IMR-90 (cell line): ENCODE measurements around the gene ACY1. TPM values are rescaled to one million over a fixed set of nuclear protein-coding genes. Genes with fewer than 3 reads are reported as not detected.

ENCODE experiments used
- ATAC-seq: fragments of 200-7000 bp; cut with Tn5 transposase; 2 replicates; pipeline ENCODE4 v1.9.1; 2020; ENCODE audit warnings: low read depth, mild to moderate bottlenecking, moderate library complexity
- BruUV-seq: library from RNA; stranded (reverse); fragments of 400-500 nt; replicated peaks from 2 replicates; lab custom pipeline; 2021; lab: Mats Ljungman, UMichigan
- CTCF ChIA-PET: fragments of 300-600 bp; formaldehyde crosslinking; extraction: SDS; loops from one replicate; lab custom pipeline; 2021; ENCODE audit warnings: antibody characterized with exemption; lab: Yijun Ruan, JAX
- POLR2A ChIA-PET: fragments of 300-600 bp; sonication (Branson Sonifier 250); formaldehyde crosslinking; loops from one replicate; lab custom pipeline; 2022; ENCODE audit warnings: antibody characterized with exemption; ENCODE audit not compliant: unreplicated experiment; lab: Charles Lee
- DNase-seq: peaks from one replicate; pipeline ENCODE4 v3.0.0; 2013
- H2AFZ ChIP-seq: replicated peaks from 2 replicates; pipeline ENCODE3; 2013; ENCODE audit warnings: low read length, mild to moderate bottlenecking; ENCODE audit not compliant: poor library complexity
- H2AK5ac ChIP-seq: 2 replicates; pipeline ENCODE4 v1.6.1; 2013; ENCODE audit warnings: low read depth, low read length, inconsistent platforms
- H2AK9ac ChIP-seq: replicated peaks from 2 replicates; pipeline ENCODE3; 2013; ENCODE audit warnings: mild to moderate bottlenecking, low read depth, low read length, moderate library complexity; ENCODE audit not compliant: poor library complexity
- H2BK120ac ChIP-seq: 2 replicates; pipeline ENCODE4 v1.6.1; 2013; ENCODE audit warnings: low read depth, low read length, inconsistent platforms
- H2BK15ac ChIP-seq: 3 replicates; pipeline ENCODE4 v1.6.1; 2013; ENCODE audit warnings: low read depth, low read length, inconsistent platforms
- H2BK20ac ChIP-seq: 2 replicates; pipeline ENCODE4 v1.6.1; 2013; ENCODE audit warnings: low read depth, mild to moderate bottlenecking, inconsistent platforms, low read length, moderate library complexity
- H2BK5ac ChIP-seq: 2 replicates; pipeline ENCODE4 v1.6.1; 2013; ENCODE audit warnings: mild to moderate bottlenecking, low read depth, low read length, inconsistent platforms; ENCODE audit not compliant: poor library complexity, severe bottlenecking
- H3K14ac ChIP-seq: replicated peaks from 2 replicates; pipeline ENCODE4 v1.6.1; 2013; ENCODE audit warnings: low read depth, low read length, inconsistent platforms
- H3K18ac ChIP-seq: 2 replicates; pipeline ENCODE4 v1.6.1; 2013; ENCODE audit warnings: low read depth, low read length, control low read depth
- H3K23ac ChIP-seq: 2 replicates; pipeline ENCODE4 v1.6.1; 2013; ENCODE audit warnings: low read depth, low read length, inconsistent platforms
- H3K27ac ChIP-seq: 2 replicates; pipeline ENCODE4 v1.5.1; 2013; ENCODE audit warnings: mild to moderate bottlenecking, control low read depth, low read length; ENCODE audit not compliant: insufficient read depth
- H3K27me3 ChIP-seq: 2 replicates; pipeline ENCODE4 v1.6.1; 2013; ENCODE audit warnings: low read length; ENCODE audit not compliant: control insufficient read depth, insufficient read depth
- H3K36me3 ChIP-seq: 2 replicates; pipeline ENCODE4 v1.6.1; 2013; ENCODE audit warnings: low read length, mixed read lengths; ENCODE audit not compliant: control insufficient read depth, insufficient read depth
- H3K4ac ChIP-seq: 2 replicates; pipeline ENCODE4 v1.6.1; 2013; ENCODE audit warnings: low read depth, low read length, inconsistent platforms
- H3K4me1 ChIP-seq: 2 replicates; pipeline ENCODE4 v1.6.1; 2013; ENCODE audit warnings: low read length, mixed read lengths; ENCODE audit not compliant: control insufficient read depth, insufficient read depth
- H3K4me2 ChIP-seq: 2 replicates; pipeline ENCODE4 v1.6.1; 2013; ENCODE audit warnings: low read depth, mild to moderate bottlenecking, control low read depth, low read length, moderate library complexity
- H3K4me3 ChIP-seq: 2 replicates; pipeline ENCODE4 v1.5.1; 2013; ENCODE audit warnings: low read depth, mild to moderate bottlenecking, control low read depth, low read length, moderate library complexity; ENCODE audit not compliant: insufficient read depth
- H3K56ac ChIP-seq: 2 replicates; pipeline ENCODE4 v1.6.1; 2013; ENCODE audit warnings: low read length, inconsistent platforms; ENCODE audit not compliant: insufficient read depth; ENCODE audit errors: extremely low read depth
- H3K79me1 ChIP-seq, 2 experiments: 2 replicates each; pipeline ENCODE4 v1.6.1; 2013; ENCODE audit warnings: low read length in 2 of 2, inconsistent platforms in 1 of 2, low read depth in 1 of 2
- H3K9ac ChIP-seq: 2 replicates; pipeline ENCODE4 v1.6.1; 2013; ENCODE audit warnings: low read depth, low read length, control low read depth
- H3K9me1 ChIP-seq: 2 replicates; pipeline ENCODE4 v1.6.1; 2013; ENCODE audit warnings: low read length, inconsistent platforms; ENCODE audit not compliant: insufficient read depth
- H3K9me3 ChIP-seq: 2 replicates; pipeline ENCODE4 v1.6.1; 2013; ENCODE audit warnings: low read length; ENCODE audit not compliant: control insufficient read depth, insufficient read depth
- H4K20me1 ChIP-seq: 2 replicates; pipeline ENCODE4 v1.6.1; 2013; ENCODE audit warnings: low read length, inconsistent platforms; ENCODE audit not compliant: insufficient read depth
- H4K5ac ChIP-seq: 2 replicates; pipeline ENCODE4 v1.6.1; 2013; ENCODE audit warnings: mild to moderate bottlenecking, low read depth, low read length, control low read depth
- H4K8ac ChIP-seq, 2 experiments: 2 replicates each; pipeline ENCODE4 v1.6.1; 2013; ENCODE audit warnings: low read depth in 2 of 2, low read length in 2 of 2, control low read depth in 1 of 2, inconsistent platforms in 1 of 2
- H4K91ac ChIP-seq: 2 replicates; pipeline ENCODE4 v1.6.1; 2013; ENCODE audit warnings: low read depth, low read length, inconsistent platforms; ENCODE audit not compliant: insufficient read depth
- CEBPB ChIP-seq: IDR thresholded peaks from 2 replicates; pipeline ENCODE4 v1.6.1; 2012; ENCODE audit warnings: low read depth, low read length, improper control_type of control experiment
- CHD1 ChIP-seq: IDR thresholded peaks from 2 replicates; pipeline ENCODE4 v1.6.1; 2012; ENCODE audit warnings: low read depth, low read length, improper control_type of control experiment
- MAFK ChIP-seq: IDR thresholded peaks from 2 replicates; pipeline ENCODE4 v1.6.1; 2012; ENCODE audit warnings: low read depth, low read length, improper control_type of control experiment
- MAZ ChIP-seq: IDR thresholded peaks from 2 replicates; pipeline ENCODE4 v1.6.1; 2012; ENCODE audit warnings: low read depth, mild to moderate bottlenecking, low read length, improper control_type of control experiment, moderate library complexity, borderline replicate concordance
- NFE2L2 ChIP-seq: fragments of 150-350 bp; IDR thresholded peaks from 2 replicates; pipeline ENCODE4 v1.6.1; 2016; ENCODE audit warnings: low read depth, mild to moderate bottlenecking, low read length
- POLR2A ChIP-seq: IDR thresholded peaks from 2 replicates; pipeline ENCODE4 v1.6.1; 2012; ENCODE audit warnings: mild to moderate bottlenecking, low read depth, low read length
- RAD21 ChIP-seq: IDR thresholded peaks from 2 replicates; pipeline ENCODE4 v1.6.1; 2012; ENCODE audit warnings: low read length, improper control_type of control experiment
- RFX5 ChIP-seq: IDR thresholded peaks from 2 replicates; pipeline ENCODE4 v1.8.0; 2012; ENCODE audit warnings: low read depth, mild to moderate bottlenecking, low read length, moderate library complexity
- SMC3 ChIP-seq: fragments of 150-350 bp; IDR thresholded peaks from 2 replicates; pipeline ENCODE4 v1.6.1; 2016; ENCODE audit warnings: low read depth, mild to moderate bottlenecking, antibody characterized with exemption, low read length, moderate library complexity
- WGBS, 2 experiments: methylation state at CpG; one replicate each; pipeline versions ENCODE4 v1.1.5 to v1.1.7; 2013; ENCODE audit warnings: missing lambda C conversion rate in 2 of 2; ENCODE audit not compliant: insufficient read length in 1 of 2; ENCODE audit errors: extremely low coverage in 2 of 2; 5-methylcytosine and 5-hydroxymethylcytosine counted together
- dilution Hi-C: fragments of 300-500 bp; cut with HindIII; formaldehyde crosslinking; loops from one replicate; pipeline ENCODE4 v1.14.3; 2018; ENCODE audit warnings: low sequenced_read_pairs; ENCODE audit not compliant: unreplicated experiment
- in situ Hi-C: fragments of 300-500 bp; cut with MboI; formaldehyde crosslinking; loops from 3 replicates; pipeline ENCODE4 v1.14.3; 2019; ENCODE audit warnings: low sequenced_read_pairs, inconsistent platforms, mixed read lengths
- intact Hi-C: fragments of 100-400 bp; cut with micrococcal nuclease; formaldehyde crosslinking; loops from 2 replicates; pipeline ENCODE4 v1.10.0; 2022
- polyA plus RNA-seq, 3 experiments: library from polyadenylated mRNA; depleted of rRNA; stranded (reverse); fragments of >200 nt; gene quantifications; 2 replicates each; pipeline ENCODE4 v1.2.3, GENCODE V29; 2012; ENCODE audit warnings: low replicate concordance in 1 of 3
- total RNA-seq: library from RNA; depleted of rRNA; stranded (reverse); fragments of >200 nt; gene quantifications from 2 replicates; pipeline ENCODE4 v1.2.3, GENCODE V29; 2012
- TF ChIP-seq, protein P1 (sequence below): conservative IDR thresholded peaks from 2 replicates; pipeline ENCODE4 v1.5.1; 2012; ENCODE audit warnings: mild to moderate bottlenecking, low read depth, low read length, improper control_type of control experiment
- TF ChIP-seq, protein P2 (sequence below): fragments of 150-350 bp; IDR thresholded peaks from 2 replicates; pipeline ENCODE4 v1.6.1; 2016; ENCODE audit warnings: low read depth, mild to moderate bottlenecking, low read length, moderate library complexity, borderline replicate concordance
- TF ChIP-seq, protein P3 (sequence below): fragments of 150-350 bp; IDR thresholded peaks from 2 replicates; pipeline ENCODE4 v1.6.1; 2017; ENCODE audit warnings: mild to moderate bottlenecking, antibody characterized with exemption, low read length, low read depth

Gene ACY1
- total and polyA plus RNA-seq, 2 of the 4 experiments (the other 2 are of a cell fraction) = 22.0 to 47.1 TPM

DNA sequence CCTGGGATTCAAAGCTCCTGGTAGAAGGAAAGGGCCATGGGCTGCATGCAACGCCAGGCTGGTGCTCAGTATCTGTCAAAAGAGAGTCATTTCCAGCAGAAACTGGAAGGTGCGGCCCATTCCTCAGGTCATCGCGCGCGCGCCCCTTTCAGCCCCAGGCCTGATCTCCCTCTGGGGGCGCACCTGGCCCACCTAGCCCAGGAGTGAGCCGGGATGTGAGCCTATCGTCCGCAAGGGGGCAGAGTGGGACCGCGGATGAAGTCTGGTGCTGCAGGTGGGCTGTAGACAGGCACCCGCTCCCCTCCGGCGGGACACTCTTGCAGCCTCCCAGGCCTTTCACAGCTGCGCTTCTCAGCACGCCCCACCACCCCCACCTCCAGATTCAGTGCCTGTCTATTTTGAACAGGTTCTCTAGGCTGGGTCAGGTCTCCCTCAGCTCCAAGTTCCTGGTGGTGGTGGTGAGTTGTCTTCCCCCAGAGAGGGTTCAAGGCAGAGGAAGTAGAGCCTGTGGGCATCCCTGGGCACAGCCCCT, 18.2 kb downstream of the ACY1 start:
- no peak overlapping the region for H3K4ac ChIP-seq
- no peaks in the 10 kb centered on the region for H3K27me3 ChIP-seq
- H2AK5ac ChIP-seq = no peak overlapping the region
- no peaks in the 10 kb centered on the region for H3K36me3 ChIP-seq
- no peak overlapping the region for H3K4me3 ChIP-seq
- no peak overlapping the region for H2BK15ac ChIP-seq
- ChIA-PET CTCF (interaction anchor here (0.7 to 1.7 kb wide), 9 partner anchors 20 to 146 kb away, joined by 3 to 6 read pairs (median 5); no protein-coding TSS in a partner anchor), POLR2A (interaction anchor here (0.5 to 0.6 kb wide), 2 partner anchors 135 to 140 kb away, joined by 3 read pairs; no protein-coding TSS in a partner anchor)
- H3K23ac ChIP-seq = no peak overlapping the region
- no peaks in the 10 kb centered on the region for H3K79me1 ChIP-seq
- in situ Hi-C loops = loop anchor here (5.0 kb wide), 1 partner anchor 126 kb away; no protein-coding TSS in a partner anchor
- no peak overlapping the region for H4K5ac ChIP-seq
- dilution Hi-C loops = no loop called here
- H4K20me1 ChIP-seq = no peaks in the 10 kb centered on the region
- peak overlapping the region; percentile 80 for H2AFZ ChIP-seq
- no CpG with 5 or more reads among the region's 18 CpGs for WGBS, 2 experiments
- no peak overlapping the region for H3K9ac ChIP-seq
- no peak overlapping the region for H3K27ac ChIP-seq
- no peak overlapping the region for H3K4me2 ChIP-seq
- TF ChIP-seq SMC3 (peak; percentile 95), NFE2L2 (no peak), CHD1 (no peak), POLR2A (peak; percentile 54; the same call in 1 of the 2 replicates), MAFK (no peak), RAD21 (peak; percentile 97), MAZ (peak; percentile 48; the same call in 1 of the 2 replicates), CEBPB (no peak), RFX5 (no peak)
- TF ChIP-seq, protein P1, sequence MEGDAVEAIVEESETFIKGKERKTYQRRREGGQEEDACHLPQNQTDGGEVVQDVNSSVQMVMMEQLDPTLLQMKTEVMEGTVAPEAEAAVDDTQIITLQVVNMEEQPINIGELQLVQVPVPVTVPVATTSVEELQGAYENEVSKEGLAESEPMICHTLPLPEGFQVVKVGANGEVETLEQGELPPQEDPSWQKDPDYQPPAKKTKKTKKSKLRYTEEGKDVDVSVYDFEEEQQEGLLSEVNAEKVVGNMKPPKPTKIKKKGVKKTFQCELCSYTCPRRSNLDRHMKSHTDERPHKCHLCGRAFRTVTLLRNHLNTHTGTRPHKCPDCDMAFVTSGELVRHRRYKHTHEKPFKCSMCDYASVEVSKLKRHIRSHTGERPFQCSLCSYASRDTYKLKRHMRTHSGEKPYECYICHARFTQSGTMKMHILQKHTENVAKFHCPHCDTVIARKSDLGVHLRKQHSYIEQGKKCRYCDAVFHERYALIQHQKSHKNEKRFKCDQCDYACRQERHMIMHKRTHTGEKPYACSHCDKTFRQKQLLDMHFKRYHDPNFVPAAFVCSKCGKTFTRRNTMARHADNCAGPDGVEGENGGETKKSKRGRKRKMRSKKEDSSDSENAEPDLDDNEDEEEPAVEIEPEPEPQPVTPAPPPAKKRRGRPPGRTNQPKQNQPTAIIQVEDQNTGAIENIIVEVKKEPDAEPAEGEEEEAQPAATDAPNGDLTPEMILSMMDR = peak; percentile 96
- TF ChIP-seq, protein P2, sequence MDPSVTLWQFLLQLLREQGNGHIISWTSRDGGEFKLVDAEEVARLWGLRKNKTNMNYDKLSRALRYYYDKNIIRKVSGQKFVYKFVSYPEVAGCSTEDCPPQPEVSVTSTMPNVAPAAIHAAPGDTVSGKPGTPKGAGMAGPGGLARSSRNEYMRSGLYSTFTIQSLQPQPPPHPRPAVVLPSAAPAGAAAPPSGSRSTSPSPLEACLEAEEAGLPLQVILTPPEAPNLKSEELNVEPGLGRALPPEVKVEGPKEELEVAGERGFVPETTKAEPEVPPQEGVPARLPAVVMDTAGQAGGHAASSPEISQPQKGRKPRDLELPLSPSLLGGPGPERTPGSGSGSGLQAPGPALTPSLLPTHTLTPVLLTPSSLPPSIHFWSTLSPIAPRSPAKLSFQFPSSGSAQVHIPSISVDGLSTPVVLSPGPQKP = no peak
- TF ChIP-seq, protein P3, sequence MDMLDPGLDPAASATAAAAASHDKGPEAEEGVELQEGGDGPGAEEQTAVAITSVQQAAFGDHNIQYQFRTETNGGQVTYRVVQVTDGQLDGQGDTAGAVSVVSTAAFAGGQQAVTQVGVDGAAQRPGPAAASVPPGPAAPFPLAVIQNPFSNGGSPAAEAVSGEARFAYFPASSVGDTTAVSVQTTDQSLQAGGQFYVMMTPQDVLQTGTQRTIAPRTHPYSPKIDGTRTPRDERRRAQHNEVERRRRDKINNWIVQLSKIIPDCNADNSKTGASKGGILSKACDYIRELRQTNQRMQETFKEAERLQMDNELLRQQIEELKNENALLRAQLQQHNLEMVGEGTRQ = no peak
- H4K91ac ChIP-seq = no peak overlapping the region
- H2BK5ac ChIP-seq = no peak overlapping the region
- DNase-seq (peak; percentile 43), ATAC-seq (peak; percentile 75)
- no peak overlapping the region for H2BK20ac ChIP-seq
- H3K9me3 ChIP-seq = no peaks in the 10 kb centered on the region
- H3K18ac ChIP-seq = no peak overlapping the region
- intact Hi-C loops = loop anchor here (1.0 to 5.0 kb wide), 3 partner anchors 122 to 336 kb away; no protein-coding TSS in a partner anchor
- no peak overlapping the region for H2BK120ac ChIP-seq
- H3K14ac ChIP-seq = no peak overlapping the region
- no TSS peak for BruUV-seq
- no peak overlapping the region for H4K8ac ChIP-seq
- H2AK9ac ChIP-seq = peak overlapping the region; percentile 96
- H3K9me1 ChIP-seq = no peaks in the 10 kb centered on the region
- H3K56ac ChIP-seq = no peak overlapping the region
- peaks cover 11% of the 10 kb centered on the region for H3K4me1 ChIP-seq
